AG09309 (cell line): ENCODE results near the gene GBF1.

Experiments used
- DNase-seq: peaks from one replicate; pipeline ENCODE4 v3.0.0-alpha.2; 2010; ENCODE audit warnings: low read depth
- H3K4me3 ChIP-seq: 2 replicates; pipeline ENCODE4 v1.5.1; 2011; ENCODE audit warnings: mild to moderate bottlenecking, low read depth, low read length, moderate library complexity; ENCODE audit not compliant: control insufficient read depth
- TF ChIP-seq, protein P1 (sequence below): IDR thresholded peaks from 2 replicates; pipeline ENCODE4 v1.5.1; 2011; ENCODE audit warnings: mild to moderate bottlenecking, low read depth, low read length, inconsistent platforms; ENCODE audit not compliant: insufficient read depth, control insufficient read depth; ENCODE audit errors: missing control alignments

The GBF1 gene

GRCh38 chr10:102384606-102385429 lies 139.5 kb downstream of the GBF1 start:
- no peak overlapping the region for H3K4me3 ChIP-seq
- DNase-seq = no peak
- TF ChIP-seq, protein P1, sequence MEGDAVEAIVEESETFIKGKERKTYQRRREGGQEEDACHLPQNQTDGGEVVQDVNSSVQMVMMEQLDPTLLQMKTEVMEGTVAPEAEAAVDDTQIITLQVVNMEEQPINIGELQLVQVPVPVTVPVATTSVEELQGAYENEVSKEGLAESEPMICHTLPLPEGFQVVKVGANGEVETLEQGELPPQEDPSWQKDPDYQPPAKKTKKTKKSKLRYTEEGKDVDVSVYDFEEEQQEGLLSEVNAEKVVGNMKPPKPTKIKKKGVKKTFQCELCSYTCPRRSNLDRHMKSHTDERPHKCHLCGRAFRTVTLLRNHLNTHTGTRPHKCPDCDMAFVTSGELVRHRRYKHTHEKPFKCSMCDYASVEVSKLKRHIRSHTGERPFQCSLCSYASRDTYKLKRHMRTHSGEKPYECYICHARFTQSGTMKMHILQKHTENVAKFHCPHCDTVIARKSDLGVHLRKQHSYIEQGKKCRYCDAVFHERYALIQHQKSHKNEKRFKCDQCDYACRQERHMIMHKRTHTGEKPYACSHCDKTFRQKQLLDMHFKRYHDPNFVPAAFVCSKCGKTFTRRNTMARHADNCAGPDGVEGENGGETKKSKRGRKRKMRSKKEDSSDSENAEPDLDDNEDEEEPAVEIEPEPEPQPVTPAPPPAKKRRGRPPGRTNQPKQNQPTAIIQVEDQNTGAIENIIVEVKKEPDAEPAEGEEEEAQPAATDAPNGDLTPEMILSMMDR = no peak

DNA sequence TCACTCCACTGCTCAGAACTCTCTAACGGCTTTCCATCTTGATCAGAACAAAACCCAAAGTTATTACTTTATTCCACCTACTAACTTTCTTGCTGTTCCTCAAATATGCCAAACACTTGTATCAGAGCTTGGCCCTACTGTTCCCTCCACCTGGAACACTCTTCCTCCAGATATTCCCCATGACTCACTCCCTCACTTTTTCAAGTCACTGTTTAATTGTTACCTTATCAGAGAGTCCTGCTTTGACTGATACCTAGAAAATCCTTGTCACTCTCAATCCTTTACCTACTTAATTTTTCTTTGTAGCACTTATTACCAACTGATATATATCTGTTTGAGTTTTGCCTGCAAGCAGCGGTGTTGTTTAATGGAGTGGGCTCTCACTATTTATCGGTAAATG lies 144.6 kb downstream of the GBF1 start:
- no peak overlapping the region for H3K4me3 ChIP-seq
- TF ChIP-seq, protein P1 = no peak
- no peak for DNase-seq

DNA sequence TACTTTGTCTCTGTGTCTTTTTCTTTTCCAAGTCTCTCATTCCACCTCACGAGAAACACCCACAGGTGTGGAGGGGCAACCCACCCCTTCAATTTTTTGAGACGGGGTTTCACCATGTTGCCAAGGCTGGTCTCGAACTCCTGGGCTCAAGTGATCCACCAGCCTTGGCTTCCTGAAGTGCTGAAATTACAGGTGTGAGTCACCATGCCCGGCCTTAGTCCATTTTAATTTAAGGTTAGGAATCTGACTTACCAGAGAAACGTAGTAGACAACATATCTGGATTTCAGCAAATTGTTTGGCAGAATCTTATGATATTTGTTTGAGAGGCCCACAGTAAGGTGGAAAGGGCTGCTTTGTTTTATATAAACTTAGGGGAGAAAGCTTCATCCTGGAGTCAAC lies 147.0 kb downstream of the GBF1 start:
- no peak for DNase-seq
- TF ChIP-seq, protein P1 = no peak
- H3K4me3 ChIP-seq = no peak overlapping the region

DNA sequence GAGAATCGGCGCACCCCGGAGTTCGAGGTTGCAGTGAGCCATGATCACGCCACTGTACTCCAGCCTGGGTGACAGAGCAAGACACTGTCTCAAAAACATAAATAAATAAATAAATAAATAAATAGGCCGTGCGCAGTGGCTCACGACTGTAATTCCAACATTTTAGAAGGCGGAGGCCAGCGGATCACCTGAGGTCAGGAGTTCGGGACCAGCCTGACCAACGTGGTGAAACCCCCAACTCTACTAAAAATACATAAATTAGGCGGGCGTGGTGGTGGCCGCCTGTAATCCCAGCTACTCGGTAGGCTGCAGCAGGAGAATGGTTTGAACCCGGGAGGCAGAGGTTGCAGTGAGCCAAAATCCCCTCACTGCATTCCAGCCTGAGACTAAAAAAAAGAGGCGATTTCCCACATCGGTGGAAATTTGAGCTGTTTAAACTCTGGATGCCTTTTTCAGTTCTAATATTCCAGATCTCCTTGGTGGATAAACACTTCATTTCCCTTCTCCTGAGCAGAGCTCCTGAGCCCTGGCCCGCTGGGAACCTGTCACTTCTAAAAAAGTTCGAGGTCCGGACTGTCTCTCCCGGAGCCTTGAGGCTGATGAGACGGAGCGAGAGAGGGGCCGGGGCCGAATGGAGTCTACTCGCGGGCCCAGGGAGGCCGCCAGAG lies 148.2 kb downstream of the GBF1 start:
- peak overlapping the region; percentile 75 for H3K4me3 ChIP-seq
- TF ChIP-seq, protein P1 = no peak

DNA sequence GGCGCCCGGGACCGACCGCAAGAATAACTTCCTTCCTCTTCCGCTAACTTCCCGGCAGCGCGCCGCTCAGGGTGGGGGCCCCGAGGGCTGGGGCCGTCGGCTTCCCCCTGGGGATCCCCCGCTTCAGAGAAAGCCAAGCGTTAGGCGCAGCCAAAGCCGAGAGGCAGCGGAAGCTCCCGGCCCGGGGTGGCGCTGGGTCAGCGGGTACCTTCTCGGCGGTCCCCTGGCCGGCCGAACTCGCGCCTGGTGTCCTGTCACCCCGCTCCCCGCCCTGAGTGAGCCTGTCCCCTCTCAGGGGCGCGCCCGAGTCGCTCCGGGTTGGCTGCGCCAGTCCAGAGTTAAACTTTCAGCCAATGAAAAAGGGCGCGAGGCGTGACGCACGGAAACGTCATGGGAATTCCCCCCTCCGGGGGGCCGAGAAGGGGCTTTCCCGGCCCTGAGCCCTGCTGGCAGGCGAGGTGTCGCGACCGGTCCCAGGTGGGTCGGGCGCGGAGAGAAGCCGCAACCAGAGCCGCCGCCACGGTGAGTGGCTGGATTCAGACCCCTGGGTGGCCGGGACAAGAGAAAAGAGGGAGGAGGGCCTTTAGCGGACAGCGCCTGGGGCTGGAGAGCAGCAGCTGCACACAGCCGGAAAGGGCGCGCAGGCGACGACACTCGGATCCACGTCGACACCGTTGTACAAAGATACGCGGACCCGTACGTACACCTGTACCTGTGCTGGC lies 148.9 kb downstream of the GBF1 start:
- DNase-seq = peak; percentile 40
- TF ChIP-seq, protein P1 = peak; percentile 90
- peak overlapping the region; percentile 75 for H3K4me3 ChIP-seq

More for the DNA sequence above, 148.2 kb downstream of the GBF1 start:
- no peak for DNase-seq

DNA sequence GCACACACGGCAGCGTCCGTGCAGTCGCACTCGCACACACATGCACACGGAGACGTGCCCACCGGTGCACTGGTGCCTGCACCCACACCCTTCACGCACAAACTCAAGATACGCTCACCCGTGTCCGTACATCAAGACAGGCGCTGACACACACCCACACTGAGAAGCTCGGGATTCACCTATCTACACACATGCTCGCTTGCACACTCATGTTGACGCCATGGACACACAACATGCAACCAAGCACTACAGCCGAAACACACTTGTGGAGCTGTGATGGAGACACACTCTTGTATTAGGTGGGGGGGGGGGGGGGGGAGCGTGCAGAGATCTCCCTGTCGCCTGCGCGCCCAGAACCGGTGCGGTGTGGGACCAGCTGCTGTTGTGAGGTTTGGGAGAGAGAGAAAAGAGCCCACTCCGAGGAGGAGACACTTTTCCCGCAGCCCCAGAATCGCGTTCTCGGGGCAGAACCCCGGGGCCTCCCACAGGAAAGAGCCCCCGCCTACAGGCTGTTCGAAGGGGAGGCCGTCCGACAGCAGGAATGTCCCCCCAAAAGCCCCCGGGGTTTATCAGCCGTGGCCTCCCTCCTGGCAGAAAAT lies 149.6 kb downstream of the GBF1 start:
- TF ChIP-seq, protein P1 = no peak
- DNase-seq = no peak
- peak overlapping the region; percentile 75 for H3K4me3 ChIP-seq
